ENCODE measurements around the gene SOCS7. TPM values are rescaled to one million over a fixed set of nuclear protein-coding genes. Genes with fewer than 3 reads are reported as not detected.
A peak's percentile ranks its signal among the peaks of the same experiment; 100 is the strongest.

SOCS7 gene
- total RNA-seq, 1 donor from 2014 or later: 33.3 TPM

DNA sequence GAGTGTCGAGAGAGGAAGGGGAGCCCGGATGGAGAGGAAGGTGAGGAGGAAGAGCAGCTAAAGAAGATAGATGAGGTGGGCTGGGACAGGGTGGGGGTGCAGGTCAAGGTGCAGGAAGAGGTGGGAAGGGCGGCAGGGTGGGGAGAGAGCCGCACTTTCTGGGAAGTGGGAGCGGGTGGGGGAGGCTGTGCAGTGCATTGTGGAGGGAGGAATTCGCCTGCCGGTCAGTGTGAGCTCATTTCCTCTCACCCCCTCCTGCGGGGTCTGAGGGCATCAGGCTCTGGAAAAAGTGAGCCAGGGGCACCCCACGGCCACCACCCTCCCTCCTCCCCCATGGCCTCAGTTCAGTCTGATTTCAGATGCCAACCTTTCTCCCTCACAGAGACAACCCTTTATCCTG lies 74.1 kb downstream of the SOCS7 start:
- Mint-ChIP-seq H3K36me3 (ENCODE audit: unreplicated experiment) (no peaks in the 10 kb centered on the region), H3K4me3 (ENCODE audit: unreplicated experiment) (no peak overlapping the region), H3K4me1 (ENCODE audit: low read depth, unreplicated experiment) (peaks cover 12% of the 10 kb centered on the region), H3K9me3 (ENCODE audit: unreplicated experiment) (peaks cover 3% of the 10 kb centered on the region), H3K27me3 (ENCODE audit: unreplicated experiment) (peaks cover 23% of the 10 kb centered on the region), H3K27ac (ENCODE audit: unreplicated experiment) (no peak overlapping the region)
- DNase-seq: no peak
- TF ChIP-seq, protein P1, sequence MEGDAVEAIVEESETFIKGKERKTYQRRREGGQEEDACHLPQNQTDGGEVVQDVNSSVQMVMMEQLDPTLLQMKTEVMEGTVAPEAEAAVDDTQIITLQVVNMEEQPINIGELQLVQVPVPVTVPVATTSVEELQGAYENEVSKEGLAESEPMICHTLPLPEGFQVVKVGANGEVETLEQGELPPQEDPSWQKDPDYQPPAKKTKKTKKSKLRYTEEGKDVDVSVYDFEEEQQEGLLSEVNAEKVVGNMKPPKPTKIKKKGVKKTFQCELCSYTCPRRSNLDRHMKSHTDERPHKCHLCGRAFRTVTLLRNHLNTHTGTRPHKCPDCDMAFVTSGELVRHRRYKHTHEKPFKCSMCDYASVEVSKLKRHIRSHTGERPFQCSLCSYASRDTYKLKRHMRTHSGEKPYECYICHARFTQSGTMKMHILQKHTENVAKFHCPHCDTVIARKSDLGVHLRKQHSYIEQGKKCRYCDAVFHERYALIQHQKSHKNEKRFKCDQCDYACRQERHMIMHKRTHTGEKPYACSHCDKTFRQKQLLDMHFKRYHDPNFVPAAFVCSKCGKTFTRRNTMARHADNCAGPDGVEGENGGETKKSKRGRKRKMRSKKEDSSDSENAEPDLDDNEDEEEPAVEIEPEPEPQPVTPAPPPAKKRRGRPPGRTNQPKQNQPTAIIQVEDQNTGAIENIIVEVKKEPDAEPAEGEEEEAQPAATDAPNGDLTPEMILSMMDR (IDR thresholded peaks at IDR 0.05; ENCODE audit: partially characterized antibody, unreplicated experiment): no peak

DNA sequence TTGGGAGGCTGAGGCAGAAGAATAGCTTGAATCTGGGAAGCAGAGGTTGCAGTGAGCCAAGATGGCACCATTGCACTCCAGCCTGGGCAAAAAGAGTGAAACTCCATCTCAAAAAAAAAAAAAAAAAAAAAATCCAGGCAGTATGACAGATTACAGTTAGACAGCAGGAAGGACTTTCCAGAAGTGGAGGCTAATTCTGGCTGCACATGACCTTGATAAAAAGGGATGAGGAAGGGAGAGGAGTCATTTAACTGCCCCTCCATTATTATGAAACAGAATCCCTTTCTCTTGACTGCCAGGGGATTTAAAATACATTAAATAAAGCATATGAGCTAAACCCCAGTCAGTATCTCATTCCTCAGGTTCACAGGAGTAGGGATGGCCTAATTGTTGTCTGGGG lies 74.8 kb downstream of the SOCS7 start:
- H3K36me3 Mint-ChIP-seq (ENCODE audit: unreplicated experiment): no peaks in the 10 kb centered on the region
- TF ChIP-seq, protein P1 (IDR thresholded peaks at IDR 0.05; ENCODE audit: partially characterized antibody, unreplicated experiment): no peak
- no peak for DNase-seq
- H3K27ac Mint-ChIP-seq (ENCODE audit: unreplicated experiment): no peak overlapping the region
- H3K4me3 Mint-ChIP-seq (ENCODE audit: unreplicated experiment): no peak overlapping the region
- H3K27me3 Mint-ChIP-seq (ENCODE audit: unreplicated experiment): peaks cover 24% of the 10 kb centered on the region
- H3K9me3 Mint-ChIP-seq (ENCODE audit: unreplicated experiment): peaks cover 3% of the 10 kb centered on the region
- H3K4me1 Mint-ChIP-seq (ENCODE audit: low read depth, unreplicated experiment): peaks cover 12% of the 10 kb centered on the region

DNA sequence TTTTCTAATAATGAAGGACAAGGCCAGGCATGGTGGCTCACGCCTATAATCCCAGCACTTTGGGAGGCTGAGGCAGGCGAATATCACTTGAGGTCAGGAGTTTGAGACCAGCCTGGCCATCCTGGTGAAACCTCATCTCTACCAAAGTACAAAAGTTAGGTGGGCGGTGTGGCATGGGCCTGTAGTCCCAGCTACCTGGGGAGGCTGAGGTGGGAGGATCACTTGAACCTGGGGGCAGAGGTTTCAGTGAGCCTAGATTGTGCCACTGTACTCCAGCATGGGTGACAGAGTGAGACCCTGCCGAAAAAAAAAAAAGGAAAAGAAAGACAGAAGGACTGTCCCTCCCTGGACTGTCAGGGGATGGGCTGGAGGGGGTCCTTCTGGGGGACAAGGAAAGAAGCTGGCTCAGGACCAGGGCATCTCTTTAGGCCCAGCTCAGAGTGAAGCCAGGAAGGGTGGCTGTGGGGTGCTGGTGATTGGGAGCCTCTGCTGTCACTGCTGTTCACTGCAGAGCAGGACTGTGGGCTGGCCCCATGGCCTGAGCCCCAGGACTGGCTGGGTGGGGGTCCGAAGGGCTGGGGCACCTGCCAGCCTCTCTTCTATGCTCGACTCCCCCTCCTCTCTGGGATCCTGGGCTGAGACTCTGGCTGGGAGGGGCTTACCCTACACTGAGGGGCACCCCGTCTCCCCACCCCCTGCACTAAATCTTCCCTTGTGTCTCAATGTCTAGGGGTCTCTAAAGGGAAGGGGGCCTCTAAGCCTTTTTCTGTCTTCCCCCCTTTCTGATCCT lies 75.7 kb downstream of the SOCS7 start:
- peaks cover 19% of the 10 kb centered on the region for H3K27me3 Mint-ChIP-seq (ENCODE audit: unreplicated experiment)
- H3K36me3 Mint-ChIP-seq (ENCODE audit: unreplicated experiment): no peaks in the 10 kb centered on the region
- peaks cover 5% of the 10 kb centered on the region for H3K4me1 Mint-ChIP-seq (ENCODE audit: low read depth, unreplicated experiment)
- DNase-seq: no peak
- H3K9me3 Mint-ChIP-seq (ENCODE audit: unreplicated experiment): peaks cover 3% of the 10 kb centered on the region
- peak overlapping the region; percentile 83 for H3K4me3 Mint-ChIP-seq (ENCODE audit: unreplicated experiment)
- H3K27ac Mint-ChIP-seq (ENCODE audit: unreplicated experiment): no peak overlapping the region
- TF ChIP-seq, protein P1 (IDR thresholded peaks at IDR 0.05; ENCODE audit: partially characterized antibody, unreplicated experiment): no peak

DNA sequence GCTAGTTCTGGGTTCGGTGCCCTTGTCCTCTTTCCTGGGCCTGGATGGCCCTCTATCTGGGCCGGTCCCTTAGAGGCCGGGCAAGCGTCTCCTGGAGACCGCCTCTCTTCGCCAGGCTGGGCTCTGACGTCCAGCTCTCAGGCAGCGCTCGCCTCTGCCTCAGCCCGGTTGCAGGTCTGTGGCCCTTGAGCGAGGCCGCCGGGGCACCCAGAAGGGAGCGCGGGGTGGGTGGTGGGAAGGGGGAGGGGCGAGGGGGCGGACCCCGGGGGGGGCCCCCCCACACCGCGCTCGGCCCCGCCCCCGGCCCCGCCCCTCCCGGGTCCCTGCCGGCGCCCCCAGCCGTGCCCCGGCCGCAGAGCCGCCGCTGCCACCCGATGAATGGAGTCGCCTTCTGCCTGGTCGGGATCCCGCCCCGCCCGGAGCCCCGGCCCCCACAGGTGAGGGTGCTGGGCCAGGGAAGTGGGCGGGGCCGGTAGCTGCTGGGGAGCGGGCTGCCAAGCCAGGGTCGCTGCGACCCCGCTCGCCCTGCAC lies 76.5 kb downstream of the SOCS7 start, which contains the start of gene ARHGAP23:
Gene ARHGAP23, plus strand, starts transcription at position 353 of the 531 bp plus-strand sequence. Its CDS starts 22 bp downstream, at position 375.
- Mint-ChIP-seq H3K27ac (ENCODE audit: unreplicated experiment) (no peak within 1 kb of the TSS), H3K36me3 (ENCODE audit: unreplicated experiment) (no peaks in the 10 kb centered on the region), H3K9me3 (ENCODE audit: unreplicated experiment) (peaks cover 3% of the 10 kb centered on the region), H3K4me3 (ENCODE audit: unreplicated experiment) (peak within 1 kb of the TSS; percentile 83), H3K27me3 (ENCODE audit: unreplicated experiment) (peaks cover 19% of the 10 kb centered on the region), H3K4me1 (ENCODE audit: low read depth, unreplicated experiment) (peaks cover 5% of the 10 kb centered on the region)
- TF ChIP-seq, protein P1 (IDR thresholded peaks at IDR 0.05; ENCODE audit: partially characterized antibody, unreplicated experiment): no peak
- DNase-seq: peak; percentile 63
